IMR-90 (cell line): ENCODE results near the gene WDR70. TPM values are rescaled to one million over a fixed set of nuclear protein-coding genes. Genes with fewer than 3 reads are reported as not detected.

Experiments
- ATAC-seq: fragments of 200-7000 bp; cut with Tn5 transposase; 2 replicates; pipeline ENCODE4 v1.9.1; 2020; ENCODE audit warnings: low read depth, mild to moderate bottlenecking, moderate library complexity
- BruUV-seq: library from RNA; stranded (reverse); fragments of 400-500 nt; replicated peaks from 2 replicates; lab custom pipeline; 2021; lab: Mats Ljungman, UMichigan
- CTCF ChIA-PET: fragments of 300-600 bp; formaldehyde crosslinking; extraction: SDS; loops from one replicate; lab custom pipeline; 2021; ENCODE audit warnings: antibody characterized with exemption; lab: Yijun Ruan, JAX
- POLR2A ChIA-PET: fragments of 300-600 bp; sonication (Branson Sonifier 250); formaldehyde crosslinking; loops from one replicate; lab custom pipeline; 2022; ENCODE audit warnings: antibody characterized with exemption; ENCODE audit not compliant: unreplicated experiment; lab: Charles Lee
- DNase-seq: peaks from one replicate; pipeline ENCODE4 v3.0.0; 2013
- H2AFZ ChIP-seq: replicated peaks from 2 replicates; pipeline ENCODE3; 2013; ENCODE audit warnings: low read length, mild to moderate bottlenecking; ENCODE audit not compliant: poor library complexity
- H2AK5ac ChIP-seq: 2 replicates; pipeline ENCODE4 v1.6.1; 2013; ENCODE audit warnings: low read depth, low read length, inconsistent platforms
- H2AK9ac ChIP-seq: replicated peaks from 2 replicates; pipeline ENCODE3; 2013; ENCODE audit warnings: mild to moderate bottlenecking, low read depth, low read length, moderate library complexity; ENCODE audit not compliant: poor library complexity
- H2BK120ac ChIP-seq: 2 replicates; pipeline ENCODE4 v1.6.1; 2013; ENCODE audit warnings: low read depth, low read length, inconsistent platforms
- H2BK15ac ChIP-seq: 3 replicates; pipeline ENCODE4 v1.6.1; 2013; ENCODE audit warnings: low read depth, low read length, inconsistent platforms
- H2BK20ac ChIP-seq: 2 replicates; pipeline ENCODE4 v1.6.1; 2013; ENCODE audit warnings: low read depth, mild to moderate bottlenecking, inconsistent platforms, low read length, moderate library complexity
- H2BK5ac ChIP-seq: 2 replicates; pipeline ENCODE4 v1.6.1; 2013; ENCODE audit warnings: mild to moderate bottlenecking, low read depth, low read length, inconsistent platforms; ENCODE audit not compliant: poor library complexity, severe bottlenecking
- H3K14ac ChIP-seq: replicated peaks from 2 replicates; pipeline ENCODE4 v1.6.1; 2013; ENCODE audit warnings: low read depth, low read length, inconsistent platforms
- H3K18ac ChIP-seq: 2 replicates; pipeline ENCODE4 v1.6.1; 2013; ENCODE audit warnings: low read depth, low read length, control low read depth
- H3K23ac ChIP-seq: 2 replicates; pipeline ENCODE4 v1.6.1; 2013; ENCODE audit warnings: low read depth, low read length, inconsistent platforms
- H3K27ac ChIP-seq: 2 replicates; pipeline ENCODE4 v1.5.1; 2013; ENCODE audit warnings: mild to moderate bottlenecking, control low read depth, low read length; ENCODE audit not compliant: insufficient read depth
- H3K27me3 ChIP-seq: 2 replicates; pipeline ENCODE4 v1.6.1; 2013; ENCODE audit warnings: low read length; ENCODE audit not compliant: control insufficient read depth, insufficient read depth
- H3K36me3 ChIP-seq: 2 replicates; pipeline ENCODE4 v1.6.1; 2013; ENCODE audit warnings: low read length, mixed read lengths; ENCODE audit not compliant: control insufficient read depth, insufficient read depth
- H3K4ac ChIP-seq: 2 replicates; pipeline ENCODE4 v1.6.1; 2013; ENCODE audit warnings: low read depth, low read length, inconsistent platforms
- H3K4me1 ChIP-seq: 2 replicates; pipeline ENCODE4 v1.6.1; 2013; ENCODE audit warnings: low read length, mixed read lengths; ENCODE audit not compliant: control insufficient read depth, insufficient read depth
- H3K4me2 ChIP-seq: 2 replicates; pipeline ENCODE4 v1.6.1; 2013; ENCODE audit warnings: low read depth, mild to moderate bottlenecking, control low read depth, low read length, moderate library complexity
- H3K4me3 ChIP-seq: 2 replicates; pipeline ENCODE4 v1.5.1; 2013; ENCODE audit warnings: low read depth, mild to moderate bottlenecking, control low read depth, low read length, moderate library complexity; ENCODE audit not compliant: insufficient read depth
- H3K56ac ChIP-seq: 2 replicates; pipeline ENCODE4 v1.6.1; 2013; ENCODE audit warnings: low read length, inconsistent platforms; ENCODE audit not compliant: insufficient read depth; ENCODE audit errors: extremely low read depth
- H3K79me1 ChIP-seq, 2 experiments: 2 replicates each; pipeline ENCODE4 v1.6.1; 2013; ENCODE audit warnings: low read length in 2 of 2, inconsistent platforms in 1 of 2, low read depth in 1 of 2
- H3K9ac ChIP-seq: 2 replicates; pipeline ENCODE4 v1.6.1; 2013; ENCODE audit warnings: low read depth, low read length, control low read depth
- H3K9me1 ChIP-seq: 2 replicates; pipeline ENCODE4 v1.6.1; 2013; ENCODE audit warnings: low read length, inconsistent platforms; ENCODE audit not compliant: insufficient read depth
- H3K9me3 ChIP-seq: 2 replicates; pipeline ENCODE4 v1.6.1; 2013; ENCODE audit warnings: low read length; ENCODE audit not compliant: control insufficient read depth, insufficient read depth
- H4K20me1 ChIP-seq: 2 replicates; pipeline ENCODE4 v1.6.1; 2013; ENCODE audit warnings: low read length, inconsistent platforms; ENCODE audit not compliant: insufficient read depth
- H4K5ac ChIP-seq: 2 replicates; pipeline ENCODE4 v1.6.1; 2013; ENCODE audit warnings: mild to moderate bottlenecking, low read depth, low read length, control low read depth
- H4K8ac ChIP-seq, 2 experiments: 2 replicates each; pipeline ENCODE4 v1.6.1; 2013; ENCODE audit warnings: low read depth in 2 of 2, low read length in 2 of 2, control low read depth in 1 of 2, inconsistent platforms in 1 of 2
- H4K91ac ChIP-seq: 2 replicates; pipeline ENCODE4 v1.6.1; 2013; ENCODE audit warnings: low read depth, low read length, inconsistent platforms; ENCODE audit not compliant: insufficient read depth
- BHLHE40 ChIP-seq: fragments of 150-350 bp; IDR thresholded peaks from 2 replicates; pipeline ENCODE4 v1.6.1; 2016; ENCODE audit warnings: mild to moderate bottlenecking, low read depth, low read length
- CEBPB ChIP-seq: IDR thresholded peaks from 2 replicates; pipeline ENCODE4 v1.6.1; 2012; ENCODE audit warnings: low read depth, low read length, improper control_type of control experiment
- CHD1 ChIP-seq: IDR thresholded peaks from 2 replicates; pipeline ENCODE4 v1.6.1; 2012; ENCODE audit warnings: low read depth, low read length, improper control_type of control experiment
- CTCF ChIP-seq: conservative IDR thresholded peaks from 2 replicates; pipeline ENCODE4 v1.5.1; 2012; ENCODE audit warnings: mild to moderate bottlenecking, low read depth, low read length, improper control_type of control experiment
- ELK1 ChIP-seq: fragments of 150-350 bp; IDR thresholded peaks from 2 replicates; pipeline ENCODE4 v1.6.1; 2016; ENCODE audit warnings: low read depth, mild to moderate bottlenecking, low read length, moderate library complexity, borderline replicate concordance
- FOS ChIP-seq: fragments of 150-350 bp; IDR thresholded peaks from 2 replicates; pipeline ENCODE4 v1.6.1; 2016; ENCODE audit warnings: low read depth, low read length
- MAFK ChIP-seq: IDR thresholded peaks from 2 replicates; pipeline ENCODE4 v1.6.1; 2012; ENCODE audit warnings: low read depth, low read length, improper control_type of control experiment
- MAZ ChIP-seq: IDR thresholded peaks from 2 replicates; pipeline ENCODE4 v1.6.1; 2012; ENCODE audit warnings: low read depth, mild to moderate bottlenecking, low read length, improper control_type of control experiment, moderate library complexity, borderline replicate concordance
- MXI1 ChIP-seq: IDR thresholded peaks from 2 replicates; pipeline ENCODE4 v1.6.1; 2012; ENCODE audit warnings: low read depth, mild to moderate bottlenecking, low read length, moderate library complexity, borderline replicate concordance
- NFE2L2 ChIP-seq: fragments of 150-350 bp; IDR thresholded peaks from 2 replicates; pipeline ENCODE4 v1.6.1; 2016; ENCODE audit warnings: low read depth, mild to moderate bottlenecking, low read length
- POLR2A ChIP-seq: IDR thresholded peaks from 2 replicates; pipeline ENCODE4 v1.6.1; 2012; ENCODE audit warnings: mild to moderate bottlenecking, low read depth, low read length
- RAD21 ChIP-seq: IDR thresholded peaks from 2 replicates; pipeline ENCODE4 v1.6.1; 2012; ENCODE audit warnings: low read length, improper control_type of control experiment
- RCOR1 ChIP-seq: IDR thresholded peaks from 2 replicates; pipeline ENCODE4 v1.6.1; 2012; ENCODE audit warnings: mild to moderate bottlenecking, low read length, improper control_type of control experiment; ENCODE audit not compliant: insufficient replicate concordance
- RFX5 ChIP-seq: IDR thresholded peaks from 2 replicates; pipeline ENCODE4 v1.8.0; 2012; ENCODE audit warnings: low read depth, mild to moderate bottlenecking, low read length, moderate library complexity
- SMC3 ChIP-seq: fragments of 150-350 bp; IDR thresholded peaks from 2 replicates; pipeline ENCODE4 v1.6.1; 2016; ENCODE audit warnings: low read depth, mild to moderate bottlenecking, antibody characterized with exemption, low read length, moderate library complexity
- USF2 ChIP-seq: fragments of 150-350 bp; IDR thresholded peaks from 2 replicates; pipeline ENCODE4 v1.6.1; 2017; ENCODE audit warnings: mild to moderate bottlenecking, antibody characterized with exemption, low read length, low read depth
- WGBS, 2 experiments: methylation state at CpG; one replicate each; pipeline versions ENCODE4 v1.1.5 to v1.1.7; 2013; ENCODE audit warnings: missing lambda C conversion rate in 2 of 2; ENCODE audit not compliant: insufficient read length in 1 of 2; ENCODE audit errors: extremely low coverage in 2 of 2; 5-methylcytosine and 5-hydroxymethylcytosine counted together
- dilution Hi-C: fragments of 300-500 bp; cut with HindIII; formaldehyde crosslinking; loops from one replicate; pipeline ENCODE4 v1.14.3; 2018; ENCODE audit warnings: low sequenced_read_pairs; ENCODE audit not compliant: unreplicated experiment
- in situ Hi-C: fragments of 300-500 bp; cut with MboI; formaldehyde crosslinking; loops from 3 replicates; pipeline ENCODE4 v1.14.3; 2019; ENCODE audit warnings: low sequenced_read_pairs, inconsistent platforms, mixed read lengths
- intact Hi-C: fragments of 100-400 bp; cut with micrococcal nuclease; formaldehyde crosslinking; loops from 2 replicates; pipeline ENCODE4 v1.10.0; 2022
- polyA plus RNA-seq, 3 experiments: library from polyadenylated mRNA; depleted of rRNA; stranded (reverse); fragments of >200 nt; gene quantifications; 2 replicates each; pipeline ENCODE4 v1.2.3, GENCODE V29; 2012; ENCODE audit warnings: low replicate concordance in 1 of 3
- total RNA-seq: library from RNA; depleted of rRNA; stranded (reverse); fragments of >200 nt; gene quantifications from 2 replicates; pipeline ENCODE4 v1.2.3, GENCODE V29; 2012

WDR70 gene
- total and polyA plus RNA-seq, 2 of the 4 experiments (the other 2 are of a cell fraction), result 16.7 to 29.9 TPM

- Histone ChIP-seq H3K56ac (no peak overlapping the region), H3K79me1 (peaks cover 0 to 9% of the 10 kb centered on the region in 2 experiments; a peak in 3 of 4 replicates), H2BK5ac (no peak overlapping the region), H3K14ac (no peak overlapping the region), H3K23ac (no peak overlapping the region), H3K4me3 (no peak overlapping the region), H4K8ac (no peak overlapping the region), H3K4ac (no peak overlapping the region), H2BK15ac (no peak overlapping the region), H3K4me1 (peaks cover 5% of the 10 kb centered on the region; the same call in 1 of the 2 replicates), H2AFZ (no peak overlapping the region), H2BK20ac (no peak overlapping the region), H4K91ac (no peak overlapping the region), H2AK9ac (no peak overlapping the region), H3K27ac (no peak overlapping the region), H3K36me3 (no peaks in the 10 kb centered on the region), H2BK120ac (no peak overlapping the region), H3K9me3 (no peaks in the 10 kb centered on the region), H2AK5ac (no peak overlapping the region), H3K27me3 (no peaks in the 10 kb centered on the region), H3K18ac (no peak overlapping the region), H3K9me1 (peaks cover 4% of the 10 kb centered on the region; the same call in 1 of the 2 replicates), H4K5ac (no peak overlapping the region), H3K9ac (no peak overlapping the region), H3K4me2 (no peak overlapping the region), H4K20me1 (no peaks in the 10 kb centered on the region)
- intact Hi-C loops, result no loop called here
- no peak for DNase-seq
- ChIA-PET CTCF (interaction anchor here (0.8 to 1.6 kb wide), 2 partner anchors 17 to 77 kb away, joined by 3 read pairs; no protein-coding TSS in a partner anchor), POLR2A (no interaction called here)
- in situ Hi-C loops, result no loop called here
- dilution Hi-C loops, result no loop called here
- TF ChIP-seq RFX5 (no peak), NFE2L2 (no peak), CHD1 (no peak), ELK1 (no peak), USF2 (no peak), MAFK (no peak), POLR2A (no peak), SMC3 (no peak), RAD21 (no peak), MAZ (no peak), RCOR1 (no peak), FOS (no peak), BHLHE40 (no peak), CEBPB (no peak), CTCF (no peak), MXI1 (no peak)
- WGBS, 2 experiments, result no CpG with 5 or more reads among the region's 2 CpGs
- BruUV-seq, result no TSS peak
- ATAC-seq, result no peak
These were observed 261.0 kb downstream of the WDR70 start for GRCh38 chr5:37640088-37640487.
